ENCODE results near the gene TTLL9.

TTLL9 gene

GRCh38 chr20:31953556-31954148 is 83.2 kb downstream of the TTLL9 start:
- Histone ChIP-seq H3K9me3 (no peaks in the 10 kb centered on the region), H3K27me3 (ENCODE audit: low read depth) (peaks cover 19% of the 10 kb centered on the region), H3K36me3 (replicated peaks) (peaks cover 21% of the 10 kb centered on the region), H3K4me1 (no peaks in the 10 kb centered on the region; the same call in 1 of the 2 replicates), H3K4me3 (no peak overlapping the region)
- in situ Hi-C loops (cut with MboI; ENCODE audit: low sequenced_read_pairs): loop anchor here (5.0 to 10.0 kb wide), 2 partner anchors 91 to 129 kb away; no protein-coding TSS in a partner anchor
- DNase-seq (ENCODE audit: low spot score in 2 of 2): no peak

DNA sequence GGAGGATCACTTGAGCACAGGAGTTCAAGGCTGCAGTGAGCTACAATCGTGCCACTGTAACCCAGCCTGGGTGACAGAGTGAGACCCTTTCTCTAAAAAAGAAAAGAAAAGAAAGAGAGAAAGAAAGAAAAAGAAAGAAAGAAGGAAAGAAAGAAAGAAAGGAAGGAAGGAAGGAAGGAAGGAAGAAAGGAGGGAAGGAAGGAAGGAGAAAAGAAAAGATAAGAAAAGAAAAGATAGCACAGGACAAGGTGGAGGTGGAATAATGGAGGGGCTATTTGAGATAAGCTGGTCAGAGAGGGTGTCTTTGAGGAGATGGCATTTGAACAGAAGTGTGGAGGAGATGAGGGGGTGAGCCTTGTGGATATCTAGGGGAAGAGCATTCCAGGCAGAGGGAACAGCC is 84.1 kb downstream of the TTLL9 start:
- DNase-seq (ENCODE audit: low spot score in 2 of 2): no peak
- Histone ChIP-seq H3K27me3 (ENCODE audit: low read depth) (peaks cover 19% of the 10 kb centered on the region), H3K36me3 (replicated peaks) (peaks cover 13% of the 10 kb centered on the region), H3K9me3 (no peaks in the 10 kb centered on the region), H3K4me1 (no peaks in the 10 kb centered on the region; the same call in 1 of the 2 replicates), H3K4me3 (no peak overlapping the region)
- in situ Hi-C loops (cut with MboI; ENCODE audit: low sequenced_read_pairs): loop anchor here (5.0 to 10.0 kb wide), 2 partner anchors 92 to 130 kb away; no protein-coding TSS in a partner anchor

DNA sequence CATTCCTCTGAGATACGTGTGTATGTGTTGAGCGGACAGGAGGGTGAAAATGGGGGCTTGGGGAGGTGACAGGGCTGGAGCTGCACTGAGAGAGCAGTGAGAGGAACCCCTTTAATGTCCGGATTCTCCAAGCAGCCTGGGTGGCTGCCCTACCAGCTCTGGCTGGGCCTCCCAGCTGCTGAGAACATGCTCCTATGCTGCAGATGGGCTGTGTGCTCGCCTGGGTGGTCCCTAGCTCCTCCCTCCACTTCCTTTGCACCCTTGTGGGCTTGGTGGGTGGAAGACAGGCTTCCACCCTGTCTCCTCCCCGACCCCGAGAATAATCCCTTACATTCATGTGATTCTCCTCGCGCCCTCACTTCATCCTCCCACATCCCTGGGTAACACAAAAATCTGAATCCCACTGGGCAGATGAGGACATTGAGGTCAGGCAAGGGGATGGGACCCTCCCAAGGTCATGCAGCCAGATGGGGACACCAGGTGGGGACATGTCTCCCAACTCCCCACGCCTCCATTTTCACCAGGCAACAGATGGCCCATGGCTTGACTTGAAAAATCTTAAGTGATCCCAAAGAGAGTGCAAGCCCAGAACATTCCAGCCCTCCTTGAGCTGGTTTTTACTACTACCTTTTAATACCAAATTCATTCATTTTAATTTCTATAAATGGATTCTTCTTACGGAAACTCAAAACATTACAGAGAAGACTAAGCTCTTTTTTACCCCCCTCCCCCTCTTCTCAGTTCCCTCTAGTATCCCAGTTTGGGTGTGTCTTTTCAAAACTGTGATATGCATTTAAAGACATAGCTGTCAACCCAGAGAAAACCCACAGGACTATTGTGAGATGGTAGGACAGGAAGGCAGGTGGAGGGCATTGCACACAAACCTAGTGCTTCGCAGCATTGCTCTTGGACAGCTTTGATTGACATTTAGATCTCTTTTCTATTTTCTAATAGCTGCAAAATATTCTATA is 86.4 kb downstream of the TTLL9 start:
- Histone ChIP-seq H3K4me3 (no peak overlapping the region), H3K27me3 (ENCODE audit: low read depth) (peaks cover 19% of the 10 kb centered on the region), H3K36me3 (replicated peaks) (no peaks in the 10 kb centered on the region), H3K4me1 (no peaks in the 10 kb centered on the region), H3K9me3 (no peaks in the 10 kb centered on the region)
- DNase-seq (ENCODE audit: low spot score in 2 of 2): no peak
- in situ Hi-C loops (cut with MboI; ENCODE audit: low sequenced_read_pairs): loop anchor here (10.0 kb wide), 1 partner anchor 132 kb away; no protein-coding TSS in a partner anchor

- Histone ChIP-seq H3K4me1 (no peaks in the 10 kb centered on the region), H3K27me3 (ENCODE audit: low read depth) (peaks cover 52% of the 10 kb centered on the region), H3K9me3 (no peaks in the 10 kb centered on the region), H3K36me3 (replicated peaks) (no peaks in the 10 kb centered on the region), H3K4me3 (no peak overlapping the region)
- DNase-seq (ENCODE audit: low spot score in 2 of 2): no peak
- in situ Hi-C loops (cut with MboI; ENCODE audit: low sequenced_read_pairs): no loop called here
Measured at GRCh38 chr20:31962761-31963160, 92.3 kb downstream of the TTLL9 start.

DNA sequence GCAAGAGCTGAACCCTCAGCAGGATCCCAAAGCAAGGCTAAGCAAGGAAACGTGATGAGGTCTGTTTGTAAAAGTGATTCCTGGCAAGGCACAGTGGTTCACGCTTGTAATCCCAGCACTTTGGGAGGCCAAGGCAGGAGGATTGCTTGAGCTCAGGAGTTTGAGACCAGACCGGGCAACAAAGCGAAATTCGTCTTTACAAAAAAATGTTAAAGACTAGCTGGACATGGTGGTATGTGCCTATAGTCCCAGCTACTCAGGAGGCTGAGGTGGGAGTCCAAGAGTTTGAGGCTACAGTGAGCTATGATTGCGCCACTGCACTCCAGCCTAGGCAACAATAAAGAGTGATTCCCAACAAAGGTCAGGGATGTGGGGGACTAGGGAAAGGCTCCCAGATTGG is 93.5 kb downstream of the TTLL9 start:
- peaks cover 47% of the 10 kb centered on the region for H3K27me3 ChIP-seq (ENCODE audit: low read depth)
- no peaks in the 10 kb centered on the region for H3K36me3 ChIP-seq (replicated peaks)

GRCh38 chr20:31966991-31967655 is 96.7 kb downstream of the TTLL9 start:
- Histone ChIP-seq H3K9me3 (no peaks in the 10 kb centered on the region), H3K27me3 (ENCODE audit: low read depth) (peaks cover 63% of the 10 kb centered on the region), H3K36me3 (replicated peaks) (no peaks in the 10 kb centered on the region), H3K4me1 (no peaks in the 10 kb centered on the region), H3K4me3 (no peak overlapping the region)
- no peak for DNase-seq (ENCODE audit: low spot score in 2 of 2)
- in situ Hi-C loops (cut with MboI; ENCODE audit: low sequenced_read_pairs): no loop called here

More for the DNA sequence above, 93.5 kb downstream of the TTLL9 start:
- DNase-seq (ENCODE audit: low spot score in 2 of 2): no peak
- Histone ChIP-seq H3K4me3 (no peak overlapping the region), H3K9me3 (no peaks in the 10 kb centered on the region), H3K4me1 (no peaks in the 10 kb centered on the region)
- in situ Hi-C loops (cut with MboI; ENCODE audit: low sequenced_read_pairs): no loop called here

DNA sequence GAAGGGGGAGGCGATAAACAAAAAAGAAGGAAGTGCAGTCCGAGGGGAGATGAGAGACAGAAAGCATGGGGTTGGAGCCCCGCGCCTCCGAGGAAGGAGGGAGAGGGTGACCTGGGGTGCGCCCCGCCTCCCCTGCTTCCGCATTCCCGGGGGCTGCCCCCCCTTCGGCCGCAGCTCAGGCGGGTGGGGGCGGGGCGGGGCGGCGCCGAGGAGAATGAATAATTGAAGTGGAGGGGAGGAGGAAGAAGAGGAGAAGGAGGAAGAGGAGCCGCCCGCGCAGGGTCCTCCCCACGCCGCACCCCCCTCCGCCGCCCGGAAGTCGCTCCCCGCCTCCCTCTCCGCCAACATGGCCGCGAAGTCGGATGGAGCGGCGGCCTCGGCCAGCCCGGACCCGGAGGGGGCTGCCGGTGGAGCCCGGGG is 97.4 kb downstream of the TTLL9 start, which contains the start of gene XKR7:
XKR7 (plus strand) TSS at position 322 of the 420 bp plus-strand sequence; CDS start at position 347, 25 bp downstream.
- Histone ChIP-seq H3K4me3 (peak within 1 kb of the TSS; percentile 9; the same call in 1 of the 2 replicates), H3K27me3 (ENCODE audit: low read depth) (peaks cover 66% of the 10 kb centered on the region), H3K4me1 (no peaks in the 10 kb centered on the region), H3K36me3 (replicated peaks) (no peaks in the 10 kb centered on the region), H3K9me3 (no peaks in the 10 kb centered on the region)
- in situ Hi-C loops (cut with MboI; ENCODE audit: low sequenced_read_pairs): no loop called here
- DNase-seq (ENCODE audit: low spot score in 2 of 2): peak in 1 of 2 experiments; percentile 24

DNA sequence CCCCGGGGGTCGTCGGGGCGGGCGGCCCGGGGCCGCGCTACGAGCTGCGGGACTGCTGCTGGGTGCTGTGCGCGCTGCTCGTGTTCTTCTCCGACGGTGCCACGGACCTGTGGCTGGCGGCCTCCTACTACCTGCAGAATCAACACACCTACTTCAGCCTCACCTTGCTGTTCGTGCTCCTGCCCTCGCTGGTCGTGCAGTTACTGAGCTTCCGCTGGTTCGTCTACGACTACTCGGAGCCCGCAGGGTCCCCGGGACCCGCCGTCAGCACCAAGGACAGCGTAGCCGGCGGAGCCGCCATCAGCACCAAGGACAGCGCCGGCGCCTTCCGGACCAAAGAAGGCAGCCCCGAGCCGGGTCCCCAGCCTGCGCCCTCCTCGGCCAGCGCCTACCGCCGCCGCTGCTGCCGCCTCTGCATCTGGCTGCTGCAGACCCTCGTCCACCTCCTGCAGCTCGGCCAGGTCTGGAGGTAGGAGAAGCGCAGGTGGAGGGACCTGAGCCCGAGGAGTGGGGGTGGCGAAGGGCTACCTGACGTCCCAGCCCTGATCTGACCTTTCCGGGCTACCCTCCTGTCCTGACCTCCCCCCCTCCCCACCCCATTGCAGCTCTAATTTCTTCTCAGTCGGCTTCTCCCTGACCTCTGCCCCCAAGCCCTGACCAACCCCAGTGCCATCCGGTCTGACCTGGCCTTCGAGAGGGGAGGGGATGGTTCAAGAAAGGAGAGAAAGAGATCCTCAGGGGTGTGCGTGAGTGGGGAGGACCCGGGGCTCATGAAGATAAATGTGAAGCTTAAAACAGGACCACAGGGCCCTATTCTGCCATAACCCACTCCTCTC is 98.1 kb downstream of the TTLL9 start:
- no peaks in the 10 kb centered on the region for H3K4me1 ChIP-seq
- no peaks in the 10 kb centered on the region for H3K36me3 ChIP-seq (replicated peaks)
- in situ Hi-C loops (cut with MboI; ENCODE audit: low sequenced_read_pairs): no loop called here
- H3K4me3 ChIP-seq: peak overlapping the region; percentile 9; the same call in 1 of the 2 replicates
- DNase-seq (ENCODE audit: low spot score in 2 of 2): peak; percentile 46 to 91
- no peaks in the 10 kb centered on the region for H3K9me3 ChIP-seq
- peaks cover 62% of the 10 kb centered on the region for H3K27me3 ChIP-seq (ENCODE audit: low read depth)

GRCh38 chr20:31969991-31970390 is 99.6 kb downstream of the TTLL9 start:
- Histone ChIP-seq H3K4me3 (no peak overlapping the region), H3K27me3 (ENCODE audit: low read depth) (peaks cover 57% of the 10 kb centered on the region), H3K36me3 (replicated peaks) (no peaks in the 10 kb centered on the region), H3K4me1 (no peaks in the 10 kb centered on the region), H3K9me3 (no peaks in the 10 kb centered on the region)
- in situ Hi-C loops (cut with MboI; ENCODE audit: low sequenced_read_pairs): no loop called here
- DNase-seq (ENCODE audit: low spot score in 2 of 2): no peak

- no peak for DNase-seq (ENCODE audit: low spot score in 2 of 2)
Measured at GRCh38 chr20:31972471-31973021, 102.1 kb downstream of the TTLL9 start.

DNA sequence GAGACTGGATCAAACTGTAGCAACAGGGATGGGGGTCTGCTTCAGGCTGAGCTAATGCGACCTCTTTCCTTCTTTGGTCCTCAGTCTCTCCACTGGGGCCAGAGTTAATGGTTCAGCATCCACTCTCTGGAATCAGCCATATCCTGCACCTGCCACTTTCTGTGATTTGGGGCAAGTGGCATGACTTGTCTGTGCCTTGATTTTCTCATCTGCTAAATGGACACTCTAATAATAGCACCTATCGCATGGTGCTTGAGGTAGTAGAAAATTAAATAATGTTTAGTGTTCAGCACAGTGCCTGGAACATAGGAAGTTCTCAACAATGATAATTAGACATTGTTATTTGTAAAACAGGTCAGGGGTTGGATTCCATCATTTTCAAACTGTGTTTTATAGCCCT is 103.9 kb downstream of the TTLL9 start:
- in situ Hi-C loops (cut with MboI; ENCODE audit: low sequenced_read_pairs): no loop called here

More at GRCh38 chr20:31972471-31973021, 102.1 kb downstream of the TTLL9 start:
- Histone ChIP-seq H3K4me3 (no peak overlapping the region), H3K9me3 (no peaks in the 10 kb centered on the region), H3K36me3 (replicated peaks) (no peaks in the 10 kb centered on the region), H3K4me1 (no peaks in the 10 kb centered on the region), H3K27me3 (ENCODE audit: low read depth) (peaks cover 35% of the 10 kb centered on the region)
- in situ Hi-C loops (cut with MboI; ENCODE audit: low sequenced_read_pairs): no loop called here

GRCh38 chr20:31974951-31975487 is 104.6 kb downstream of the TTLL9 start:
- Histone ChIP-seq H3K27me3 (ENCODE audit: low read depth) (peaks cover 24% of the 10 kb centered on the region), H3K36me3 (replicated peaks) (no peaks in the 10 kb centered on the region), H3K4me1 (no peaks in the 10 kb centered on the region), H3K9me3 (no peaks in the 10 kb centered on the region), H3K4me3 (no peak overlapping the region)
- no peak for DNase-seq (ENCODE audit: low spot score in 2 of 2)
- in situ Hi-C loops (cut with MboI; ENCODE audit: low sequenced_read_pairs): no loop called here

More for the DNA sequence above, 103.9 kb downstream of the TTLL9 start:
- Histone ChIP-seq H3K27me3 (ENCODE audit: low read depth) (peaks cover 30% of the 10 kb centered on the region), H3K9me3 (no peaks in the 10 kb centered on the region), H3K4me3 (no peak overlapping the region), H3K36me3 (replicated peaks) (no peaks in the 10 kb centered on the region), H3K4me1 (no peaks in the 10 kb centered on the region)
- DNase-seq (ENCODE audit: low spot score in 2 of 2): no peak

Data from HAP-1 (cell line).